Fibroblast of mammary gland (primary cell): ENCODE results near the gene WDR46.

Source experiments
- DNase-seq: peaks from one replicate; pipeline ENCODE4 v3.0.0-alpha.2; 2010; ENCODE audit warnings: low read depth
- H3K4me3 ChIP-seq: 2 replicates; pipeline ENCODE4 v1.5.1; 2011; ENCODE audit warnings: low read depth, mild to moderate bottlenecking, low read length, moderate library complexity; ENCODE audit not compliant: control insufficient read depth
- TF ChIP-seq, protein P1 (sequence below): conservative IDR thresholded peaks from 2 replicates; pipeline ENCODE4 v1.5.1; 2011; ENCODE audit warnings: low read depth, low read length, inconsistent platforms; ENCODE audit not compliant: control insufficient read depth, insufficient read depth

The WDR46 gene, protein sequence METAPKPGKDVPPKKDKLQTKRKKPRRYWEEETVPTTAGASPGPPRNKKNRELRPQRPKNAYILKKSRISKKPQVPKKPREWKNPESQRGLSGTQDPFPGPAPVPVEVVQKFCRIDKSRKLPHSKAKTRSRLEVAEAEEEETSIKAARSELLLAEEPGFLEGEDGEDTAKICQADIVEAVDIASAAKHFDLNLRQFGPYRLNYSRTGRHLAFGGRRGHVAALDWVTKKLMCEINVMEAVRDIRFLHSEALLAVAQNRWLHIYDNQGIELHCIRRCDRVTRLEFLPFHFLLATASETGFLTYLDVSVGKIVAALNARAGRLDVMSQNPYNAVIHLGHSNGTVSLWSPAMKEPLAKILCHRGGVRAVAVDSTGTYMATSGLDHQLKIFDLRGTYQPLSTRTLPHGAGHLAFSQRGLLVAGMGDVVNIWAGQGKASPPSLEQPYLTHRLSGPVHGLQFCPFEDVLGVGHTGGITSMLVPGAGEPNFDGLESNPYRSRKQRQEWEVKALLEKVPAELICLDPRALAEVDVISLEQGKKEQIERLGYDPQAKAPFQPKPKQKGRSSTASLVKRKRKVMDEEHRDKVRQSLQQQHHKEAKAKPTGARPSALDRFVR

DNA sequence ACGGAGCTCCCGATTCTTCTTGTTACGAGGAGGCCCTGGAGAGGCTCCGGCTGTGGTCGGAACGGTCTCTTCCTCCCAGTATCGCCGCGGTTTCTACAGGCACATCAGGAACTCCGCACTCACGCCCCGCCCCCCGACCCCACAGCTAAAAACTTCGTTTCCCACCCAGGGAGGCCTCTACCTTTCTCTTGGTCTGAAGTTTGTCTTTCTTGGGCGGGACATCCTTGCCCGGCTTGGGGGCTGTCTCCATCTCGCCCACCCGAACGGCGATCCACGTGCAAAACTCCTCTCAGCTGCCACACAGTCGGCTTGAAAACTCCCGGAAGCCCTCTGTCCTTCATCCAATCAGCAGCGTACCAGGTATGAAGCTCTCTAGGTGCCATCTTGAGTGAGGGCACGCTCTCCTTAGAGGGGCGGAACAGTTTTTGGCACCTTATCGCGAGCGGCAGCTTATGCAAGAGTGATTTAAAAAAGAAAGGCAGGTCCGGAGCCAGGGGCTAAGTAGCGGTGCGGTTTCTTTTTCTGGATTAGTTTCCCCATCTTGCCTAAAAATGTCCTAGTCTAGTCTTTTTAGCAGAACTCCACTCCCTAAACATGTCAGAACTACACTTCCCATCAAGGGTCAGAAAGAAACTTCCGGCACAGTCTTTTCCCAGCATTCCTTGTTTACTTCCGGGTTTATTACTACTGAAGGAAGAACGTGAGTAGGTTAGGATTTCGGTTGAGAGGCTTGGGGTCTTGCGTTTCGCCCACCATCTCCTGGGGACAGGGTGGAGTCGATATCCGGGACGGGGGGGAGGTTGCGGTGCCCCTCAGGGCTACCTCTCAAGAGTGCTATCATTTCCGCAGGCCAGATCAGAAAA is at the start of gene WDR46, which contains the start of gene PFDN6:
Gene WDR46, minus strand, starts transcription at position 319 of the 863 bp plus-strand sequence. Its CDS starts 69 bp downstream, at position 250.
Gene PFDN6, plus strand, starts transcription at position 681 of the 863 bp plus-strand sequence. CDS start 256 bp downstream, outside the sequence.
- peak within 1 kb of the TSS; percentile 96 for H3K4me3 ChIP-seq
- peak; percentile 87 for DNase-seq
- TF ChIP-seq, protein P1, sequence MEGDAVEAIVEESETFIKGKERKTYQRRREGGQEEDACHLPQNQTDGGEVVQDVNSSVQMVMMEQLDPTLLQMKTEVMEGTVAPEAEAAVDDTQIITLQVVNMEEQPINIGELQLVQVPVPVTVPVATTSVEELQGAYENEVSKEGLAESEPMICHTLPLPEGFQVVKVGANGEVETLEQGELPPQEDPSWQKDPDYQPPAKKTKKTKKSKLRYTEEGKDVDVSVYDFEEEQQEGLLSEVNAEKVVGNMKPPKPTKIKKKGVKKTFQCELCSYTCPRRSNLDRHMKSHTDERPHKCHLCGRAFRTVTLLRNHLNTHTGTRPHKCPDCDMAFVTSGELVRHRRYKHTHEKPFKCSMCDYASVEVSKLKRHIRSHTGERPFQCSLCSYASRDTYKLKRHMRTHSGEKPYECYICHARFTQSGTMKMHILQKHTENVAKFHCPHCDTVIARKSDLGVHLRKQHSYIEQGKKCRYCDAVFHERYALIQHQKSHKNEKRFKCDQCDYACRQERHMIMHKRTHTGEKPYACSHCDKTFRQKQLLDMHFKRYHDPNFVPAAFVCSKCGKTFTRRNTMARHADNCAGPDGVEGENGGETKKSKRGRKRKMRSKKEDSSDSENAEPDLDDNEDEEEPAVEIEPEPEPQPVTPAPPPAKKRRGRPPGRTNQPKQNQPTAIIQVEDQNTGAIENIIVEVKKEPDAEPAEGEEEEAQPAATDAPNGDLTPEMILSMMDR: no peak

DNA sequence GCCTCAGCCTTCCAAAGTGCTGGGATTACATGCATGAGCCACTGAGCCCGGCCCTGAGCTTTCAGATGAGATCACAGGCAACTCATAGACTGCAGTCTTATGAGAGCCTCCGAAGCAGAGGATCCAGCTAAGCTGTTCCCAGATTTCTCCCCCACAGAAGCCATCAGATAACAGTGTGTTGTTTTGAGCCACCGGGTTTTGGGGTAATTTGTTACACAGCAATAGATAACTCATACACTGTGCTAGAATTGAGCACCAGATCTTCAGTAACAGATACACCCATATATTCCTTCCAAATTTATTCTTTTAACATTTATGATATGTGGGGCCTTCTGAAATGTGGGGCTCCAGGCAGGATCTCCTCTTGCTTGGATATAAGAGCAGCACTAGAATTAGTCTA is 47.5 kb upstream of the WDR46 start:
- no peak overlapping the region for H3K4me3 ChIP-seq
- DNase-seq: no peak
- TF ChIP-seq, protein P1: no peak

DNA sequence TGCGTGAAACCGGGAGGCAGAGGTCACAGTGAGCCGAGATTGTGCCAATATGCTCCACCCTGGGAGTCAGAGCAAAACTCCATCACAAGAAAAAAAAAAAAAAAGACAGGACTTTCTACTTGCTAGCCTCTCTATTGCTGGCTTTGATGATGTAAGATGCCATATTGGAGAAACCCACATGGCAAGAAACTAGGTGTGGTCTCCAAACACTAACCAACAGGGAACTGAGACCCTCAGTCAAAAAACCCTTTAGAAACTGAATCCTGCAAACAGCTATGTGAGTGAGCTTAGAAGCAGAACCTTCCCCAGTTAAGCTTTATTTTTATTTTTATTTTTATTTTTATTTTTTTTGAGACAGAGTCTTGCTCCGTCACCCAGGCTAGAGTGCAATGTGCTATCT is 46.9 kb upstream of the WDR46 start:
- TF ChIP-seq, protein P1: no peak
- H3K4me3 ChIP-seq: no peak overlapping the region
- DNase-seq: no peak

DNA sequence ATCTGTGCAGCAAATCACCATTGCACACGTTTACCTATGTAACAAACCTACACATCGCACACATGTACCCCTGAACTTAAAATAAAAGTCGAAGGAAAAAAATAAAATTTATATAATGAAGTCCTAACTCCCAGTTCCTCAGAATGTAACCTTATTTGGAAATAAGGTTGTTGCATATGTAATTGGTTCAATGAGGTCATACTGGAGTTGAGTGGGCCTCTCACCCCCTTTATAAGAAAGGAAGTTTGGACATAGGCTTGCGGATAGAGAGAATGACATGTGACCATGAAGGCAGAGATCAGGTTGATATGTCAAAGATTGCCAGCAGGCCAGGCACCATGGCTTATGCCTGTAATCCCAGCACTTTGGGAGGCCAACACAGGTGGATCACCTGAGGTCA is 44.6 kb upstream of the WDR46 start:
- TF ChIP-seq, protein P1: no peak
- no peak overlapping the region for H3K4me3 ChIP-seq
- no peak for DNase-seq

DNA sequence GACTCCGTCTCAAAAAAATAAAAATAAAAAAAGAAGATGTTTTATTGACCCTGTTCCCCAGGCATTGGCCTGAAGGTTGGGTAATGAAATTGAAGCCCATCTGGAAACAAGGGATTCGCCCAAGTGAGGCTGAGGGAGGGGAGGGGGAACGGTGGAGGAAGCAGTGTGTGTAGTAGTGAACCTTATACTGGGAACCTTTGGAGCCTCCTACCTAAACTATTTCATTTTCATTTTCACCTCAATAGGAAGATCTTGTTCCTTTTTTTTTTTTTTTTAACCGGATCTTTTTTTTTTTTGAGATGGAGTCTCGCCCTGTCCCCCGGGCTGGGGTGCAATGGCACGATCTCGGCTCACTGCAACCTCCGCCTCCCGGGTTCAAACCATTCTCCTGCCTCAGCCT is 41.7 kb upstream of the WDR46 start:
- TF ChIP-seq, protein P1: no peak
- no peak for DNase-seq
- no peak overlapping the region for H3K4me3 ChIP-seq

DNA sequence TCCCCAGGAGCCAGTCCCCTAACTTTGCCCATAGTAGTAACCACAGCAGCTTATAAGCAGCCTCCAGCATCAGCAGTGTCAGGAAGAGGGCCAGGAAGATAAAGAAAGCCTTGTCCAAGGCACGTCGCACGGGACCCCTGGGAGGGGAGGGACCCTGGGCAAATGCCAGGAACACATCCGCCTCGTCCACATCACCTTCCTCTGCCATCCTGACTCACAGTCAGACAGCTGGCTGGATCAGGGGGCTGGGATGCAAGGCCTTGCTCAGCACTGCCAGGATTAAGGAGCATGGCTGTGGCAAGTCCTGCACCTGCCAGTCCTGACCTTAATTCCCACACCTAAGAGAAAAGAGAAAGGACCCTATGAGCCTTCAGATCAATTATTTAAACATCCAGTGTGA is 40.0 kb upstream of the WDR46 start:
- TF ChIP-seq, protein P1: no peak
- H3K4me3 ChIP-seq: no peak overlapping the region
- no peak for DNase-seq
